ENCODE measurements around the gene PUS1. TPM values are rescaled to one million over a fixed set of nuclear protein-coding genes. Genes with fewer than 3 reads are reported as not detected.

PUS1 gene
- total and polyA plus RNA-seq, 2 of the 4 experiments (the other 2 are of a cell fraction), result 14.0 to 36.7 TPM

- H4K8ac ChIP-seq (ENCODE audit: low read depth in 2 of 2, low read length in 2 of 2), result no peak overlapping the region
- 92% methylated on average over 9 of the region's 11 CpGs; no CpG with 5 or more reads in 1 of the 2 experiments for WGBS, 2 experiments (ENCODE audit: extremely low coverage in 2 of 2, insufficient read length in 1 of 2)
- no peak overlapping the region for H2AK5ac ChIP-seq (ENCODE audit: low read depth, low read length)
- H3K4me1 ChIP-seq (ENCODE audit: control insufficient read depth, insufficient read depth, low read length), result peaks cover 2% of the 10 kb centered on the region
- H3K56ac ChIP-seq (ENCODE audit: extremely low read depth, insufficient read depth, low read length), result no peak overlapping the region
- H2BK20ac ChIP-seq (ENCODE audit: low read depth, low read length), result no peak overlapping the region
- ATAC-seq (ENCODE audit: low read depth) (no peak), DNase-seq (no peak)
- H3K18ac ChIP-seq (ENCODE audit: low read depth, low read length), result no peak overlapping the region
- H3K9me1 ChIP-seq (ENCODE audit: insufficient read depth, low read length), result peaks cover 9% of the 10 kb centered on the region; the same call in 1 of the 2 replicates
- CTCF ChIA-PET, result no interaction called here
- no peak overlapping the region for H2BK120ac ChIP-seq (ENCODE audit: low read depth, low read length)
- no peak overlapping the region for H3K9ac ChIP-seq (ENCODE audit: low read depth, low read length)
- no peak overlapping the region for H3K4me2 ChIP-seq (ENCODE audit: low read depth, low read length)
- no peak overlapping the region for H2AK9ac ChIP-seq (replicated peaks; ENCODE audit: low read depth, low read length, poor library complexity)
- dilution Hi-C loops (cut with HindIII; ENCODE audit: low sequenced_read_pairs, unreplicated experiment) (no loop called here), in situ Hi-C loops (cut with MboI; ENCODE audit: low sequenced_read_pairs) (no loop called here), intact Hi-C loops (cut with micrococcal nuclease) (no loop called here)
- no peak overlapping the region for H2BK5ac ChIP-seq (ENCODE audit: low read depth, low read length, poor library complexity, severe bottlenecking)
- H3K36me3 ChIP-seq (ENCODE audit: control insufficient read depth, insufficient read depth, low read length), result peaks cover 36% of the 10 kb centered on the region
- H3K79me1 ChIP-seq (ENCODE audit: low read depth in 1 of 2, low read length in 2 of 2), result peaks cover 12 to 31% of the 10 kb centered on the region in 2 experiments
- H3K4me3 ChIP-seq (ENCODE audit: insufficient read depth, low read depth, low read length), result no peak overlapping the region
- H4K20me1 ChIP-seq (ENCODE audit: insufficient read depth, low read length), result peaks cover 9% of the 10 kb centered on the region; the same call in 1 of the 2 replicates
- no peak overlapping the region for H3K27ac ChIP-seq (ENCODE audit: insufficient read depth, low read length)
- no peak overlapping the region for H4K5ac ChIP-seq (ENCODE audit: low read depth, low read length)
- H3K27me3 ChIP-seq (ENCODE audit: control insufficient read depth, insufficient read depth, low read length), result no peaks in the 10 kb centered on the region
- no peak overlapping the region for H3K14ac ChIP-seq (replicated peaks; ENCODE audit: low read depth, low read length)
- no peak overlapping the region for H2BK15ac ChIP-seq (ENCODE audit: low read depth, low read length)
- POLR2A ChIA-PET (ENCODE audit: unreplicated experiment), result no interaction called here
- H3K4ac ChIP-seq (ENCODE audit: low read depth, low read length), result no peak overlapping the region
- BruUV-seq (replicated peaks), result no TSS peak
- H3K9me3 ChIP-seq (ENCODE audit: control insufficient read depth, insufficient read depth, low read length), result no peaks in the 10 kb centered on the region
- H2AFZ ChIP-seq (replicated peaks; ENCODE audit: low read length, poor library complexity), result no peak overlapping the region
- H3K23ac ChIP-seq (ENCODE audit: low read depth, low read length), result no peak overlapping the region
- TF ChIP-seq MXI1 (IDR thresholded peaks at IDR 0.05; ENCODE audit: borderline replicate concordance, low read depth, low read length) (no peak), ELK1 (IDR thresholded peaks at IDR 0.05; ENCODE audit: borderline replicate concordance, low read depth, low read length) (no peak), BHLHE40 (IDR thresholded peaks at IDR 0.05; ENCODE audit: low read depth, low read length) (no peak), CTCF (conservative IDR thresholded peaks at IDR 0.05; ENCODE audit: low read depth, low read length) (no peak), SMC3 (IDR thresholded peaks at IDR 0.05; ENCODE audit: low read depth, low read length) (no peak), RFX5 (IDR thresholded peaks at IDR 0.05; ENCODE audit: low read depth, low read length) (no peak), POLR2A (IDR thresholded peaks at IDR 0.05; ENCODE audit: low read depth, low read length) (no peak), MAZ (IDR thresholded peaks at IDR 0.05; ENCODE audit: borderline replicate concordance, low read depth, low read length) (no peak), NFE2L2 (IDR thresholded peaks at IDR 0.05; ENCODE audit: low read depth, low read length) (no peak), RCOR1 (IDR thresholded peaks at IDR 0.05; ENCODE audit: insufficient replicate concordance, low read length) (no peak), RAD21 (IDR thresholded peaks at IDR 0.05; ENCODE audit: low read length) (no peak), MAFK (IDR thresholded peaks at IDR 0.05; ENCODE audit: low read depth, low read length) (no peak), CHD1 (IDR thresholded peaks at IDR 0.05; ENCODE audit: low read depth, low read length) (no peak), FOS (IDR thresholded peaks at IDR 0.05; ENCODE audit: low read depth, low read length) (no peak), CEBPB (IDR thresholded peaks at IDR 0.05; ENCODE audit: low read depth, low read length) (no peak), USF2 (IDR thresholded peaks at IDR 0.05; ENCODE audit: low read depth, low read length) (no peak)
- H4K91ac ChIP-seq (ENCODE audit: insufficient read depth, low read depth, low read length), result no peak overlapping the region
Observed at GRCh38 chr12:131934535-131934934, 5.5 kb downstream of the PUS1 start.

Data from IMR-90 (cell line).